HG02763 (cell line): ENCODE data around the gene PAXX.

Experiments used
- ATAC-seq: cut with Tn5 transposase; IDR thresholded peaks from one replicate; pipeline ENCODE4 v1.9.1; 2021; ENCODE audit warnings: mild to moderate bottlenecking, moderate library complexity; ENCODE audit not compliant: unreplicated experiment

PAXX gene, protein sequence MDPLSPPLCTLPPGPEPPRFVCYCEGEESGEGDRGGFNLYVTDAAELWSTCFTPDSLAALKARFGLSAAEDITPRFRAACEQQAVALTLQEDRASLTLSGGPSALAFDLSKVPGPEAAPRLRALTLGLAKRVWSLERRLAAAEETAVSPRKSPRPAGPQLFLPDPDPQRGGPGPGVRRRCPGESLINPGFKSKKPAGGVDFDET

DNA sequence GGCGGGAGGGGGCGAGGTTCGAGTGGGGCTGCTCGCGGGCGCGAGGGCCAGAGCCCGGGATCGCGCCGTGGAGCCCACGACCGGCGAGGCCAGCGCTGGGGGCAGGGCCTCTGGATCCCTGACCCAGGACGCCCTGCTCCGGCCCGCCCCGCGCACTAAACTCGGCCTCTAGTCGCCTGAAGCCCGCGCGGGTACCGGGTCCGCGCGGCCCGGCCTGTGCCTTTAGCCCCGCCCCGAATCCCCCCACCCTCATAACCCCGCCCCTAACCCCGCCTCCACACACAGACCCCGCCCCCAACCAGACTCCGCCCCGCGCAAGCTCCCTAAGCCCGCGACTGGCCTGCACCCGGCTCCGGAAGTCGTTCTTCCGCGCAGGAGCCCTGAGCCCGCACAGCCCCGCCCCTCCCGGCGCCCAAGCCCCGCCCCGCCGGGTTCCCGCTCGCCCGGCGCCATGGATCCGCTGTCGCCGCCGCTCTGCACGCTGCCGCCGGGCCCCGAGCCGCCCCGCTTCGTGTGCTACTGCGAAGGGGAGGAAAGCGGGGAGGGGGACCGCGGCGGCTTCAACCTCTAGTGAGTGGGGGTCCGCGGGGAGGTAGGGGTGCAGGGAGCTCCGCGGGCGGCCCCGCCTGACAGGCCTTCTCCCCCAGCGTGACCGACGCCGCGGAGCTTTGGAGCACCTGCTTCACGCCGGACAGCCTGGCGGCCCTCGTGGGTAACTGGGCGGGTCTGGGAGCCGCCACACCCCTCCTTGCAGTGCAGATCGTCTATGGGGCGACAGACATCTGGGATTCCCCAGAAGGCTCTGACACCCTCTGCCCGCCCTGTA, at the start of gene PAXX:
TSS of gene PAXX (plus strand) at position 430 of the 826 bp plus-strand sequence. CDS start at position 452, 22 bp downstream.
- ATAC-seq, result peak; percentile 75

DNA sequence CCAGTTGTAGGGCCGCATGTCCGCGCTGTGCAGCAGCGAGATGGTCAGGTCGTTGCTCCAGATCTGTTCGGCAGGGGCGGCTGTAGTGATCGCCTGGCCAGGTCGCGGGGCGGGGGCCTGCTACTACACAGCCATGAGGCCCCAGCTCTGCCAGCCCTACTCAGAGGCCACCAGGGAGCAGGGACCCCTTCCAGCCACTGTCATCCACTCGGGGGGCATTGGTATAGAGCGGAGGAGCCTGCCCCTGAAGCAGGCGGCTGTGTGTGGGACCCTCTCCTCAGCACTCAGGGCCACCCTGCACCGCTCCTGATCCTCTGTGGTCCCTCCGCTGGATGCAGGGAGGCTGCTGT, 49.4 kb upstream of the PAXX start:
- ATAC-seq, result no peak

DNA sequence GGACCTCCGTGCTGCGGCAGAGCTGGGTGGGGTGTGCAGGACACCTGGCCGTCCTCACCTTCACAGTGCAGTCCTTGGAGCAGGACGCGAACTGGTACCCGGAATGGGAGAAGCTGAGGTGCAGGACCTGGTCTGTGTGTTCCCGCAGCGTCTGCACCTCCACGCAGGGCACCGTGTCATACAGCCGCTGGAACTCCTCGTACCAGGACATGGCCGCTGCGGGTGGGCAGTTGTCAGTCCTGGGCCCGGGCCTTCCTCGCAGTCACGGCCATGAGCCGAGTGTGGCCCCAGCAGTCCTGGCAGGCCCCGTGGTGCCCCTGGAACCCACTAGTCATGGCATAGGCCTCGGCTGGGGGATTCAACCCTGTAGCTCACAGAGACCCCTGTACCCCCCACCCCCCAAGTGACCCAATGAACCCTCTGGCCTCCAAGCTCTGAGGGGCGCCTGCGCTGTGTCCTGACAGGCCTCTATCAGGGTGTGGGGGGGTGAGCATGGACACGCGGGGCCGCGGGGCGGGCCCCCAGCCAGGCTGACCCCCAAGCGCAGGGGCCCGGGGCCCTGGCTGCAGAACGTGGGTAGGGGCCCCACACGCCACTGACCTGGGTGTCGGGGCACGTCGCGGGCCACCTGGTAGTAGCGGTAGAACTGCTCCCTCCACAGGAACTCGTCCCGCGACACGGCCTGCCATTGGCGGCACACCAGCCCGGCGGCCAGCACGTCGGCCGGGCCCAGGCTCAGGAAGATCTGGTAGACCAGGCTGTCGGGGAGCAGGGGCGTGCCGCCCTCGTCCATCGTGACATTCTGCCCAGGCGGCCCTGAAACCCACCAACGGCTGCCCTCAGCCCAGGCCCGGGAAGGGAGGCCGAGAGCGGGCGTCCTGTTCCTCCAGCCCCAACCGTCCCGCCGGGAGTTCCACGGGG, 48.7 kb upstream of the PAXX start:
- no peak for ATAC-seq

DNA sequence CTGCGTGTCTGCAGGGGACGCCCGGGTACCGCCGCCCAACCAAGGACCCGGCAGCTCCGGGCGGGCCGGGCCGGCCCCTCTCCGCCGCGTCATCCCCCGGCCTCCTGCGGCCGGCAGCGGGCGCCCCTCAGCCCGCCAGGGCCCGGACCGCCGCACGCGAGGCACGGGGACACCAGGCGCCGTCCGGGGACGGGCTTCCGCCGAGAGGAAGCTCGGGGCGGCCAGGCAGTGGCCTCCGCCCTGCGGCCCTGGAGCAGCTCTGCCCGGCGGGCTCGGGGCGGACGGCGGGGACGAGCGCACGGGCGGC, 48.1 kb upstream of the PAXX start:
- ATAC-seq, result no peak

DNA sequence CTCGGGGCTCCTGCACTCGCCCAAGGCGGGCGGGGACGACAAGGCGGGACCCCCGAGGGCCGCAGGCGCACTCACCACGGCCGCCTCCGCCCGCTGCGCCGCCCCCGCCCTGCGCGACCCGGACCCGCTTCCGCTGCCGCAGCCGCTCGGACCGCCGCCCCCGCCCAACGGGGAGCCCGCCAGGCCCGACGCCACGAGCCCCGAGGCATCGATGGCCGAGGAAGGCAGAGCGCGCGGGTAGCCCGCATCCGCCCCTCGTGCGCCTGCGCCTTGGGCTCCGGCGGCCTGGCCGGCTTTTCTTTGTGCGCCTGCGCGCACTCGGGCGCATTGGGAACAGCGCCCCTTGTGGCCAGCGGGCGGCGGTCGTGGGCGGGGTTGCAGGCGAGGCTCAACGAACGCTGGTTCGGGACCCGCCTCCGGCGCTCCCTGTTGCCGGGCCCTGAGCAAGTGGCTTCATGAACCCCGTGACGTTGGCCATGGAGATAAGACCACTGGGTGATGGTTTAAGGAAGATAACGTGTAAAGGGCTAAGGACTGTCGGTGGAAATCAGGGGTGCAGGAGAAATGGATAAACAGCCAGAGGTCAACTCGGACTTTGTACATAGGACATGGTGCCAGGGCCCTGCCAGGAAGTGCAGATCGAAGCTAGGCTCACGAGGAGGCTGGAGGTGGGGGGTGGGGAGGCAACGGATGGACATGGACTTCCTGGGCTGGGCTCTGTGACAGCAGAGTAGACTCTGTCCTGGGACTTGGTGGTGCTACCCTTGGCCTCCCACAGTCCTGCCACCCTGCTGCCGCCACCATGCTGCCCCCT, 47.5 kb upstream of the PAXX start, which contains the start of the genes C8G and FBXW5:
TSS of gene C8G (plus strand) at position 725 of the 814 bp plus-strand sequence. CDS start at position 803, 78 bp downstream.
TSS of gene FBXW5 (minus strand) at position 220 of the 814 bp plus-strand sequence. CDS start 655 bp downstream, outside the sequence.
- peak; percentile 81 for ATAC-seq

DNA sequence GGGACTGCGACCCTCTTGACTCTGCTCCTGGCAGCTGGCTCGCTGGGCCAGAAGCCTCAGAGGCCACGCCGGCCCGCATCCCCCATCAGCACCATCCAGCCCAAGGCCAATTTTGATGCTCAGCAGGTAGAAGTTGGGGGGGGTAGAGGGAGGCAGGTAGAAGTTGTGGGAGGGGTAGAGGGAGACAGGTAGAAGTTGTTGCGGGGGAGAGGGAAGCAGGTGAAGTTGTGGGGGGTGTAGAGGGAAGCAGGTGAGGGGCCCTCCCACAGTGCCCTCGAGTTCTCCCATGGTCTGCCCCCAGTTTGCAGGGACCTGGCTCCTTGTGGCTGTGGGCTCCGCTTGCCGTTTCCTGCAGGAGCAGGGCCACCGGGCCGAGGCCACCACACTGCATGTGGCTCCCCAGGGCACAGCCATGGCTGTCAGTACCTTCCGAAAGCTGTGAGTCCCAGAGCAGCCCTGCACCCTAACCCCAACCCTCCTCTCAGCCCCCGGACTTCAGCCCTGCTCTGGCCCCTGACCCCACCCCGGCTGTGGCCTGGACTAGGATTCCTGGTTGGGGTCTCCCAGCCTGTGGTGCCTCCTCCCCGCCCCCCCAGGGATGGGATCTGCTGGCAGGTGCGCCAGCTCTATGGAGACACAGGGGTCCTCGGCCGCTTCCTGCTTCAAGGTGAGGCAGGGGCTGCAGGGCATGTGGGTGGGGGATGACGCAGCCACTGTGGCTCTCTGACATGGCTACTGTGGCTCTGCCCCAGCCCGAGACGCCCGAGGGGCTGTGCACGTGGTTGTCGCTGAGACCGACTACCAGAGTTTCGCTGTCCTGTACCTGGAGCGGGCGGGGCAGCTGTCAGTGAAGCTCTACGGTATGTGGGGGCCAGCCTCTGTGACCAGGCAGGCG, 46.6 kb upstream of the PAXX start:
- ATAC-seq, result no peak

DNA sequence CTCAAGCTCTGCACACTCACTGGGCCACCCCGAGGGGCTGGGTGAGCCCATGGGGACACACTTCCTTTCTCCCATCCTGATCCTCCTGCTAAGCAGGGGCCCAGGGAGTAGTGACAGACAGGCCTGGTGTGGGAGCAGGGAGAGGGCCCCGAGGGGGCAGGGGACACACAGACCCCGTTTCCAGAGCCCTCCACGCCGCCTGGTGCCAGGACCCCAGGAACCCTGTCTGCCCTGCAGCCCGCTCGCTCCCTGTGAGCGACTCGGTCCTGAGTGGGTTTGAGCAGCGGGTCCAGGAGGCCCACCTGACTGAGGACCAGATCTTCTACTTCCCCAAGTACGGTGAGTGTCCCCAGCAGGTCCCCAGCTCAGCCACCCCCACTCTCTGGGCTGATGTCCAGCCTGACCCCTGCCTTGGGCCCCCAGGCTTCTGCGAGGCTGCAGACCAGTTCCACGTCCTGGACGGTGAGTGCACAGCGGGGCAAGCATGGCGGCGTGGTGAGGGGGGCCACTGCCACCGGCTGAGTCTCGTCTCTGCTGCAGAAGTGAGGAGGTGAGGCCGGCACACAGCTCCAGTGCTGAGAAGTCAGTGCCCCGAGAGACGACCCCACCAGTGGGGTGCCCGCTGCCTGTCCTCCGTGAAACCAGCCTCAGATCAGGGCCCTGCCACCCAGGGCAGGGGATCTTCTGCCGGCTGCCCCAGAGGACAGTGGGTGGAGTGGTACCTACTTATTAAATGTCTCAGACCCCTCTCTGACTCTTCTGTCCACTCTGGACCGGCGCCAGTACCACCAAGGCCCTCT, 45.8 kb upstream of the PAXX start:
- no peak for ATAC-seq

DNA sequence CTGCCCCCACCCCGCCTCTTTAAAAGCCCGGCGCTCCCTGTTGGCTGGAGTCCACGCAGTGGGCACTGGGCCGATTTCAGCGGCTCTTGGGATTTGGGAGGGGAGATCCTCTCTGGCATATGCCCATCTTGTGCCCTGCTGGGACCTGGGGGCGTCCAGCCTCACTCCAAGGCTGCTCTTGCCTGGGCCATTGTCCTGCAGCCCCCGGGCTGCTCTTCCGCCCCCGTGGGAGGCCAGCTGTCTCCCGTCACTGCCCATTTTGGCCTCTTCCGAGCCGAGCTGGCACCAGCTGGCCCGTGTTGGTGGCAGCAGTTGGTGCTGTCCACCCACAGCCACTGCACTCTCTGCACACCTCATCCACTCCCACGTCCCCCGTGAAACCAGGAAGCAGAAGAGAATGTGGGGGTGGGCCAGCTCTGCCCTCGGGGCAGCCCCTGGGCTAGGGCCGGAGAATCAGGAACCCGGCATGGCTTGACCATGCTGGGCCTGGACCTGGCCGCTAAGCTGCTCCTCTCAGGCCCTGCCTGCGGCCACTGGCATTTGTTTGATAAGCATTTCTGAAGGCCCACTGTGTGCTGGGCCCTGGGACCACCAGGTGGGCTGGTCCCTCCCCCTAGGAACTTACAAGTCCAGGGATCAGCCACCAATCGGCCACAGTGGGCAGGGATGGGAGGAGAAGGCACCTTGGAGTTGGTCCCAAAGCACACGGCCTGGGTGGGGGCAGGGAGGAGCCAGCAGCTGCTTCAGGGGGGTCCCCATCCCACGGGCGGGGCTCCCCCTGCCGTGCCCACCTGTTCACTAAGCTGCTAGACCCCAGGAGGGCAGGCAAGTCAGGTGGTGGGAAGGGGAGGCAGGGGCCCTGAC, 45.0 kb upstream of the PAXX start:
- no peak for ATAC-seq

DNA sequence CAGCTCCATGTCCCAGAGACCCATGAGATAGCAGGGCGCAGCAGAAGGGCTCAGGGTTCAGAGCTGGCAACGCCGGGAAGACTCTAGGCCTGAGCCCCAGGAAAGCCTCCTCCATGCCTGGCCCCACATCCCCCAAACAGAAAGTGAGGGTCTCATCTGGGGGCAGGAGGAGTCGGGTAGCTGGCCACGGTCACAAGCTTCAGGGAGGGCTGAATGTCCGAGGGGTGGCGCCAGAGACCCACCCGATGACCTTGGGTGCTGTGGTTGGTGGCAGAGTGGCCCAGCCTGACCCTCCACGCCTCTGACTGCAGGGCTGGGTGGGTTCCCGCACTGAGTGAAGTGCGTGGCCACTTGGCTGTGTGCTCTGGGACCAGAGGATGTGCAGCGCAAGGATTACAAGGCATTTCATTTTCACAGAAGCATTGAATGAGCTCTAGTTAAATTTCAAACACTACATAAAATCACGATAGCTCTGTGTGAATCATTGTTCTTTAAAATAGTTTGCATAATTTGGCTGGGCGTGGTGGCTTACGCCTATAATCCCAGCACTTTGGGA, 44.2 kb upstream of the PAXX start:
- no peak for ATAC-seq

DNA sequence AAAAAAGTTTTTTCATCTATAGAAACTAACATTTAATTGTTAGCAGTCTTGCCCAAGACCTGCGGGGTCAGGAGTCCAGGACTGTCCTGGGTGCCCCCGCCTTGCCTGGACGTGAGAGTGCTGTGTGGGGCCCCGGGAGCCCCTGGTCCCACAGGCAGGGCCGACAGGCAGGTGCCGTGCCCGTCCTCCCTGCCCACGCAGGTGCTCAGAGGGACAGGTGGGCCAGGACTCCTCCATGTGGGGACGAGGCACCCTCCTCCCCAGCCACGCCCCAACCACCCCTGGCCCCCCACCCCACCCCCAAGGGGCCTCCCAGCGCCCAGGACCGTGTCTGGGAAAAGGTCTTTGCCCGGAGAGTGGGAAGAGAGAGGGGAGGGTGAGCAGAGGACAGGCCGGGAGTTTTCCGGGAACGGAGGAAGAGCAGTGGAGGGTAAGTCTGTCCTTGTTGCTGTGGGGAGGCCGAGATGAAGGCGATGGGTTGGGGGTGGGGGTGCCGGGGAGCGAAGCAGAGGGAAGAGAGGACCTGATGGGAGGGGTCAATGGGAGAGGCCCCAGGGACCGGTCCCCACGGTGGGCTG, 42.9 kb upstream of the PAXX start:
- no peak for ATAC-seq

DNA sequence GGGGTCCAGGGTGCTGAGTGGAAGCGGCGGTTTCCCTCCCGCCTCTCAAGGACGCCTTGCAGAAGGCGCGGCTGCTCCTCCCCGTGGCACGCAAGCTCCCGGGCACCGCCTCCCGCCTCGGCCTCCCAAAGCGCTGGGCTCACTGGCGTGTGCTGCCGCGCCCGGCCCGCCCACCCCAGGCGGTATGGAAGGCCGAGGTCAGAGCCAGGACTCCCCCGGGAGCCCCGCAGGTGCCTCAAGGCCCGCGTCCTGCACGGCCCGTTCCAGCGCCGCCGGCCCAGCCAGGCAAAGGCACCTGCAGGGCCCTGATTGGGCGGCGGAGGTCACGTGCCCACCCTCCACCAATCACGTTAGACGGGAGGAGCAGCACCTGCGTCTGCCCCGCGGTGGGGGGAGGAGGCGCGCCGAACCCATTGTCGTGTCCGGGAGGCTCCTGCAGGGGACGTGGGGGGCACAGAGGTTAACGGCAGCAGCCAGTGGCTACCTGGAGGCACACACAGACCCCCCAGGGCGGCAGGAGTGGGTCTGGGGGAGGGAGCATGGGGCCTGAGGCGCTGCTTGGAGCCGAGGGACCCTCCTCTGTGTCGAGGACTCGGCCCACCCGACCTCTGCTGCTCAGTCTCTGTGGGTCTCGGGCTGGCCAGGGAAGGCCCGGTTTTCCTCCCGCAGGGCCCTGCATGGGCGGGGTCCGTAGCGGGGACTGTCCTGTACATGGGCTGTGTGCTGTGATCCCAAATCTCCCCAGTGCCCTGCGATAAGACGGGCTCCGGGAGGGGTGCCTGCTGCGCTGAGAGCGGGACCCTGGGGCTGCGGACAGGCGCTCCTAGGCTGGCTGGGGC, 42.2 kb upstream of the PAXX start:
- ATAC-seq, result peak; percentile 79

DNA sequence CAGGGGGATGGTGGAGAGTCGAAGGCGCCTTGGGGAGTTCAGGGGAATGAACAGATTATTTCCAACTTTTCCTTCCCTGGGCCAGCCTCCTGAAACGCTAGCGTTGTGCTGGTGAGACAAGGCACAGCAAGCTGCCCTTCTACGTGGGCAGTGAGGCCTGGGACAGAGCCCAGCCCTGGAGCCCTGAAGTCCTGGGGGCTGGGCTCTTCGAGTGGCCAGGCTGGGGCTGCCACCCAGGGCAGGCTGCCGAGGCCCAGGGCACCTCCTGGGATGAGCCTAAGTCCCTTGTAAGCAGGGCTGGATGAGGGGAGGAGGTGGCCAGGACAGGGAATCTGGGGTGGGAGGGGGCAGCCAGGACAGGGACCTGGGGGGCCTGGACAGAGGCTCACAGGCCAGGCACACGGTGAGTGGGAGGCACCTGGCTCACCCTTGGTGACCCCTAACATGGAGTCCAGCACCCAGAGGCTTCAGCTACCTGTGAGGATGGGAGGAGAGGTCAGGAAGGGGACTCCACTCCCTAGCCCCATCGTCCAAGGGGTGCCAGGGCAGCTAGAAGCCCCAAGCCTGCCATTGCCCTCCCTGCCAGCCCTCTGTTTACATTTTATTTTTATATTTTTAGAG, 41.5 kb upstream of the PAXX start:
- no peak for ATAC-seq

DNA sequence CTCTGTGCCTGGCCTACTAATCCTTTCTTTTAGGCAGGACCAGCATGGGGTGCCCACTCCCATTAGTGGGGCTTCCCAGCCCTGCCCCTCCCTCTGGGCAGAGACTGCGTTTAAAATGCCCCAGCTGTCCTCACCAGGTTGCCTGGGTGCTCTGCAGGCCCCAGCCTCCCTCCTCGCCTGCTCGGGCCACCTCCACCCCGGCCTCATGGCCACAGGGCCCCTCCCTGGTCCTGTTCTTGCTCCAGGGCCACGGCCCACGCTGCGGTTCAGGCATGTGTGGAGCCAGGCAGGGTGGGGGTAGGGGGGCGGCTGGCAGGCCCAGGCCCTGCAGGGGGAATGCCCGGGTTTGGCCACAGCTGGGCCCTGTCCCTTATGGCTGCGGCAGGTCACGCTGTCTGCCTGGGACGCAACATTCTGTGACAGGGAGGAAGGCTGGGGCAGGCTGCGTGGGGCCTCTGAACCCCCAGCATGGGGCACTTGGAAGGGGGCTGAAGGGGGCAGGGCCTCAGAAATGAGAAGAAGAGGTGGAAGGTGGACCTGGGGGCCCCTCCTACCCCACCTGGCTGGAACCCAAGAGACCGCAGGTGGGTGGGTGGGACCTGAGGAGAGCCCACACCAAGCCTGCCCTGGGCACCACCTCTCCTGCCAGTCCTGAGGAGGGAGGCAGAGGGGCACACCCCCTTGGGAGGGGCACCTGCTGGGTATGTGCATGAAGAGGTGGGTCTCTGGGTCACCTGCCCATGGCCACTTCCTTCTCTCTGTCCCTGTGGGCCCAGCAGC, 40.5 kb upstream of the PAXX start, which contains the start of gene LCN12:
TSS of gene LCN12 (plus strand) at position 733 of the 780 bp plus-strand sequence. CDS start 55 bp downstream, outside the sequence.
- no peak for ATAC-seq

DNA sequence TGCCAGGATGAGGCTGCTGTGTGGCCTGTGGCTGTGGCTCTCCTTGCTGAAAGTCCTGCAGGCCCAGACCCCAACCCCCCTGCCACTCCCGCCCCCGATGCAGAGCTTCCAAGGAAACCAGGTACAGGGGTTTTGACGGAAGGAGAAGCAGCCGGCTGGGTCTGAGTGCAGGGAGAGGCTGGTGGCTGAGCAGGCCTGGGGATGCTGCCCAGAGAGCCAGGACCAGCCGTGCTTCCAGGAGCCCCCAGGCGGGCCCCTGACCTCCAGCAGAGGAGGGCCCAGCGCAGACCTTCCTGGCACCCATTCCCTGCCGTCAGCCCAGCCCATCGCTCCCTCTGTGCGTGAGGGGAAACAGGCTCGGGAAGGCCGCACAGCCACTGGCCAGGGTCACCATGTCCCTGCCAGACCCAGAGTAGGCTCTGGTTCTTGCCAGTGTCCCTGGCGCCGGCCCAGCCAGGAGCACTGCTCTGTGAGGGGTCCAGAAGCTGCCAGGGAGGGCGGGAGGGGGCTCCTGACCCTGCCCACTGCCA, 39.8 kb upstream of the PAXX start:
- ATAC-seq, result no peak
